HepG2 (cell line): ENCODE measurements around the gene KRTAP12-1. TPM values are rescaled to one million over a fixed set of nuclear protein-coding genes. Genes with fewer than 3 reads are reported as not detected.

Experiments
- ATAC-seq: fragments of 200-7000 bp; cut with Tn5 transposase; 3 replicates; pipeline ENCODE4 v1.9.1; 2020; ENCODE audit warnings: mild to moderate bottlenecking, moderate library complexity
- BruUV-seq: library from RNA; stranded (reverse); fragments of 400-500 nt; replicated peaks from 2 replicates; lab custom pipeline; 2021; lab: Mats Ljungman, UMichigan
- CTCF ChIA-PET: fragments of 300-600 bp; formaldehyde crosslinking; extraction: SDS; loops from one replicate; lab custom pipeline; 2021; ENCODE audit warnings: low total read pairs, inconsistent platforms, low intra/inter-chr PET ratio; lab: Yijun Ruan, JAX
- POLR2A ChIA-PET: fragments of 350-600 bp; sonication (Branson Sonifier 250); formaldehyde crosslinking; loops from one replicate; lab custom pipeline; 2020; ENCODE audit warnings: antibody characterized with exemption, inconsistent platforms; lab: Yijun Ruan, JAX
- DNase-seq: peaks from one replicate; pipeline ENCODE4 v3.0.0-alpha.2; 2015; ENCODE audit warnings: low spot score
- FAIRE-seq: peaks from 3 replicates; lab custom pipeline; 2011; peaks lifted over from hg19 to GRCh38; lab: Jason Lieb, UNC
- H2AFZ ChIP-seq: one replicate; pipeline ENCODE4 v1.6.1; 2011; ENCODE audit warnings: low read length, inconsistent platforms
- H3K27ac ChIP-seq: fragments of 300-600 bp; 3 replicates; pipeline ENCODE4 v1.8.0; 2011; ENCODE audit warnings: mixed run types, mild to moderate bottlenecking, mixed read lengths, low read length, inconsistent platforms; ENCODE audit not compliant: insufficient read depth; ENCODE audit errors: extremely low read length
- H3K27me3 ChIP-seq, 2 experiments: fragments of 200-600 bp in 1 of 2; 2 replicates in 1 of 2; 3 replicates in 1 of 2; pipeline versions ENCODE4 v1.6.0 to v1.8.0; 2011; ENCODE audit warnings: low read length in 2 of 2, mild to moderate bottlenecking in 2 of 2, moderate library complexity in 2 of 2, inconsistent platforms in 1 of 2; ENCODE audit not compliant: insufficient read depth in 2 of 2, control insufficient read depth in 1 of 2
- H3K36me3 ChIP-seq, 2 experiments: fragments of 200-600 bp in 1 of 2; replicated peaks in 1 of 2; 2 replicates in 1 of 2; 3 replicates in 1 of 2; pipeline versions ENCODE4 v1.5.1 to v1.8.0; 2011; ENCODE audit warnings: low read length in 2 of 2, inconsistent platforms in 1 of 2; ENCODE audit not compliant: insufficient read depth in 2 of 2, control insufficient read depth in 1 of 2
- H3K4me1 ChIP-seq: 2 replicates; pipeline ENCODE4 v1.5.1; 2012; ENCODE audit warnings: low read length, inconsistent platforms; ENCODE audit not compliant: insufficient read depth
- H3K4me2 ChIP-seq: 2 replicates; pipeline ENCODE4 v1.6.0; 2011; ENCODE audit warnings: low read depth, low read length, inconsistent platforms
- H3K4me3 ChIP-seq, 3 experiments: fragments of 200-600 bp in 1 of 3; sonication (generic), shearing (Covaris generic) in 1 of 3; replicated peaks in 1 of 3; 2 replicates each; pipeline ENCODE4 v1.5.1; 2011 to 2016; ENCODE audit warnings: low read length in 3 of 3, inconsistent platforms in 2 of 3, low read depth in 2 of 3, mild to moderate bottlenecking in 2 of 3, control low read depth in 1 of 3, mixed read lengths in 1 of 3; ENCODE audit not compliant: insufficient read depth in 1 of 3
- H3K79me2 ChIP-seq: one replicate; pipeline ENCODE4 v1.6.1; 2011; ENCODE audit warnings: low read length, inconsistent platforms; ENCODE audit not compliant: insufficient read depth
- H3K9ac ChIP-seq: 2 replicates; pipeline ENCODE4 v1.6.0; 2011; ENCODE audit warnings: mild to moderate bottlenecking, low read depth, low read length, inconsistent platforms; ENCODE audit not compliant: insufficient read depth
- H3K9me3 ChIP-seq: 2 replicates; pipeline ENCODE4 v1.5.1; 2012; ENCODE audit warnings: mild to moderate bottlenecking, low read length
- H4K20me1 ChIP-seq: 2 replicates; pipeline ENCODE4 v1.6.0; 2011; ENCODE audit warnings: inconsistent platforms, mild to moderate bottlenecking, low read length, moderate library complexity; ENCODE audit not compliant: insufficient read depth
- CBX2 ChIP-seq, 2 experiments: fragments of 200-600 bp in 1 of 2; sonication (generic); formaldehyde crosslinking in 1 of 2; IDR thresholded peaks; 2 replicates each; pipeline versions ENCODE4 v1.7.0 to v1.8.1; 2018 to 2022; ENCODE audit warnings: low read depth in 2 of 2, low read length in 1 of 2, mild to moderate bottlenecking in 1 of 2, missing genetic modification reagents in 1 of 2
- CENPT ChIP-seq: sonication (generic); formaldehyde crosslinking; IDR thresholded peaks from 2 replicates; pipeline ENCODE4 v1.8.0; 2022; ENCODE audit warnings: low read depth, mild to moderate bottlenecking, moderate library complexity, missing genetic modification reagents
- GATAD2A ChIP-seq: IDR thresholded peaks from 2 replicates; pipeline ENCODE4 v1.6.1; 2016
- HCFC1 ChIP-seq: fragments of 150-350 bp; IDR thresholded peaks from 2 replicates; pipeline ENCODE4 v1.6.1; 2014; ENCODE audit warnings: low read depth, low read length
- HIVEP1 ChIP-seq: sonication (generic); formaldehyde crosslinking; IDR thresholded peaks from 2 replicates; pipeline ENCODE4 v1.4.0; 2020; ENCODE audit warnings: mild to moderate bottlenecking, missing genetic modification reagents
- HMG20A ChIP-seq: IDR thresholded peaks from 2 replicates; pipeline ENCODE4 v1.6.1; 2016; ENCODE audit warnings: borderline replicate concordance
- KDM5A ChIP-seq: fragments of 200-600 bp; sonication (generic); IDR thresholded peaks from 2 replicates; pipeline ENCODE4 v1.7.0; 2018; ENCODE audit warnings: antibody characterized with exemption, mild to moderate bottlenecking, low read length, borderline replicate concordance
- PPARG ChIP-seq: conservative IDR thresholded peaks from 2 replicates; pipeline ENCODE4 v1.6.1; 2016; ENCODE audit warnings: missing biosample characterization, missing genetic modification reagents
- TGIF2 ChIP-seq: IDR thresholded peaks from 2 replicates; pipeline ENCODE4 v1.6.1; 2016; ENCODE audit warnings: control low read depth, missing compliant biosample characterization
- ZFP1 ChIP-seq: IDR thresholded peaks from 2 replicates; pipeline ENCODE4 v1.6.1; 2016
- ZFP36L2 ChIP-seq: sonication (generic); formaldehyde crosslinking; IDR thresholded peaks from 2 replicates; pipeline ENCODE4 v1.4.0; 2020; ENCODE audit warnings: missing genetic modification reagents
- ZFX ChIP-seq: sonication (generic); formaldehyde crosslinking; IDR thresholded peaks from 2 replicates; pipeline ENCODE4 v1.4.0; 2020; ENCODE audit warnings: mild to moderate bottlenecking, low read depth, missing genetic modification reagents, moderate library complexity
- ZFY ChIP-seq: sonication (generic); formaldehyde crosslinking; IDR thresholded peaks from 2 replicates; pipeline ENCODE4 v1.4.0; 2020; ENCODE audit warnings: missing genetic modification reagents
- ZIK1 ChIP-seq: sonication (generic); formaldehyde crosslinking; IDR thresholded peaks from 2 replicates; pipeline ENCODE4 v1.5.0; 2020; ENCODE audit warnings: mild to moderate bottlenecking, low read depth, missing genetic modification reagents, borderline replicate concordance
- ZNF251 ChIP-seq: sonication (generic); formaldehyde crosslinking; IDR thresholded peaks from 2 replicates; pipeline ENCODE4 v1.9.0; 2021; ENCODE audit warnings: mild to moderate bottlenecking, missing genetic modification reagents
- ZNF282 ChIP-seq: fragments of 450-650 bp; IDR thresholded peaks from 2 replicates; pipeline ENCODE4 v1.6.1; 2018; ENCODE audit not compliant: partially characterized antibody
- ZNF333 ChIP-seq: sonication (generic); formaldehyde crosslinking; IDR thresholded peaks from 2 replicates; pipeline ENCODE4 v1.4.0; 2020; ENCODE audit warnings: mild to moderate bottlenecking, missing genetic modification reagents, borderline replicate concordance
- ZNF567 ChIP-seq: sonication (generic); formaldehyde crosslinking; IDR thresholded peaks from 2 replicates; pipeline ENCODE4 v1.8.1; 2023; ENCODE audit warnings: mild to moderate bottlenecking, missing genetic modification reagents, borderline replicate concordance
- ZSCAN9 ChIP-seq: IDR thresholded peaks from 2 replicates; pipeline ENCODE4 v1.6.1; 2016; ENCODE audit warnings: borderline replicate concordance
- WGBS: methylation state at CpG from one replicate; pipeline ENCODE4 v1.1.6; 2017; ENCODE audit warnings: low lambda C conversion rate; 5-methylcytosine and 5-hydroxymethylcytosine counted together
- in situ Hi-C: cut with HindIII; loops from 2 replicates; pipeline ENCODE4 v1.10.0; 2017; ENCODE audit warnings: low pct_unique_long_range_greater_than_20kb; ENCODE audit not compliant: extremely low pct_ligation_motif_present
- intact Hi-C: fragments of 100-400 bp; cut with micrococcal nuclease; formaldehyde crosslinking; loops from one replicate; pipeline ENCODE4 v1.10.0; 2022; ENCODE audit not compliant: unreplicated experiment
- polyA plus RNA-seq, 8 experiments: library from polyadenylated mRNA; depleted of rRNA in 3 of 8; stranded (reverse) in 7 of 8; unstranded in 1 of 8; fragments of >200 nt; fragmentation: Illumina TruSeq in 4 of 8; extraction: Trizol in 4 of 8; gene quantifications; 2 replicates each; pipeline versions ENCODE4 v1.2.1 to v1.2.3, GENCODE V29; 2011 to 2016; ENCODE audit warnings: low read depth in 4 of 8, missing spikeins in 1 of 8, mixed read lengths in 1 of 8; ENCODE audit not compliant: insufficient read depth in 1 of 8
- total RNA-seq, 5 experiments: library from RNA; depleted of rRNA; stranded (reverse); fragments of >200 nt; fragmentation: Illumina TruSeq; extraction: Trizol; gene quantifications; 2 replicates each; pipeline ENCODE4 v1.2.3, GENCODE V29; 2016; ENCODE audit warnings: low read depth in 1 of 5
- TF ChIP-seq, protein P1 (sequence below): sonication (generic); formaldehyde crosslinking; IDR thresholded peaks from 2 replicates; pipeline ENCODE4 v1.5.0; 2020; ENCODE audit warnings: mild to moderate bottlenecking, missing genetic modification reagents
- TF ChIP-seq, protein P2 (sequence below): sonication (generic); formaldehyde crosslinking; IDR thresholded peaks from 2 replicates; pipeline ENCODE4 v1.4.0; 2020; ENCODE audit warnings: missing genetic modification reagents
- TF ChIP-seq, protein P3 (sequence below): sonication (generic); formaldehyde crosslinking; IDR thresholded peaks from 2 replicates; pipeline ENCODE4 v1.5.1; 2020; ENCODE audit warnings: missing genetic modification reagents, mild to moderate bottlenecking, borderline replicate concordance

The KRTAP12-1 gene
- total and polyA plus RNA-seq, 2 of the 13 experiments (the other 11 are each of a cell fraction or from before 2014, with no cell fraction given) = not detected

DNA sequence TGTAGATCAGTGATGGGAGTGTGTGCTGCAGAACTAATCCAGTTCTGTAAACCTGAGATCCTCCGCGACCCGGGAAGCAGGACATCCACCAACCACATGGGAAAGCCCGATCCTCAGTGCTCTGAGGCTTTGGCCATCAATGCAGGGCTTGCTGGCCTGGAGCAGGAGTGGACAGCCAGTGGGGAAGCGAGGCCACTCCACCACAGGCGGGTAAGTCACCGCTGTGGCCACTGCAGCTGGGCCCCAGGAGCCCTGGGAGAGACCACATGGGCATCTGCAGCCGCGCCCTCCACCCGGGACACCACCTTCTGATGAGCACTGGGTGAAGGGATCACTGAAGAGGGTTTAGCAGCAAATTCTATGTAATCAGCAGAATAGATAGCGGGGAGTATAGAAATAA, 811 bp downstream of the KRTAP12-1 start (continued):
- TF ChIP-seq PPARG = no peak
- TF ChIP-seq ZFY (CRISPR knock-in tag) = no peak
- TF ChIP-seq ZNF251 (CRISPR knock-in tag) = no peak
- TF ChIP-seq HCFC1 = no peak
- no peak for TF ChIP-seq ZFP36L2 (CRISPR knock-in tag)
- TF ChIP-seq ZNF333 (CRISPR knock-in tag) = no peak
- TF ChIP-seq ZSCAN9 (CRISPR knock-in tag) = no peak
- TF ChIP-seq, protein P1, sequence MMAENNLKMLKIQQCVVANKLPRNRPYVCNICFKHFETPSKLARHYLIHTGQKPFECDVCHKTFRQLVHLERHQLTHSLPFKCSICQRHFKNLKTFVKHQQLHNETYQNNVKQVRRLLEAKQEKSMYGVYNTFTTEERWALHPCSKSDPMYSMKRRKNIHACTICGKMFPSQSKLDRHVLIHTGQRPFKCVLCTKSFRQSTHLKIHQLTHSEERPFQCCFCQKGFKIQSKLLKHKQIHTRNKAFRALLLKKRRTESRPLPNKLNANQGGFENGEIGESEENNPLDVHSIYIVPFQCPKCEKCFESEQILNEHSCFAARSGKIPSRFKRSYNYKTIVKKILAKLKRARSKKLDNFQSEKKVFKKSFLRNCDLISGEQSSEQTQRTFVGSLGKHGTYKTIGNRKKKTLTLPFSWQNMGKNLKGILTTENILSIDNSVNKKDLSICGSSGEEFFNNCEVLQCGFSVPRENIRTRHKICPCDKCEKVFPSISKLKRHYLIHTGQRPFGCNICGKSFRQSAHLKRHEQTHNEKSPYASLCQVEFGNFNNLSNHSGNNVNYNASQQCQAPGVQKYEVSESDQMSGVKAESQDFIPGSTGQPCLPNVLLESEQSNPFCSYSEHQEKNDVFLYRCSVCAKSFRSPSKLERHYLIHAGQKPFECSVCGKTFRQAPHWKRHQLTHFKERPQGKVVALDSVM (CRISPR knock-in tag) = no peak
- TF ChIP-seq ZFP1 (CRISPR knock-in tag) = no peak
- no peak for TF ChIP-seq TGIF2 (CRISPR knock-in tag)
- no peak for TF ChIP-seq CBX2 (IDR thresholded peaks at IDR 0.05; ENCODE audit: low read depth, low read length)
- no peak for TF ChIP-seq CBX2 (CRISPR knock-in tag; IDR thresholded peaks at IDR 0.05; ENCODE audit: low read depth)
- TF ChIP-seq ZFX (CRISPR knock-in tag) = no peak
- TF ChIP-seq GATAD2A = no peak
- no peak for TF ChIP-seq ZIK1 (CRISPR knock-in tag)
- TF ChIP-seq, all 625 proteins: peak for 0

DNA sequence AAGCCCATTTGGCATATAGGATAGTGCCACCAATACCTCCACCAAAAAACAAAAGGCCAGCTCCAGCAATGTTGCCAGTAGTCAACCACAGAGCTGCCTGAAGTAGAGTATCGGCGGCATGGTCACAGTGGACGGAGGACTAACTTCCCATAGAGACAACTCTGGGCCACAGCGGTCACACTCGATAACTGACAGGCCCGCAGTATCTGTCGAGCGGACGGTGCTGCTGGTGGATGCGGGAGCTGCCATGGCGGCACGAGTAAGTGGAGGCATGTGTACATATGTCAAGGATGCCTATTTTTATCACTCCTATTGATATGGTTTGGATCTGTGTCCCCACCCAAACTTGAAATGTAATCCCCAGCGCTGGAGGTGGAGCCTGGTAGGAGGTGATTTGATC, 4.1 kb downstream of the KRTAP12-1 start:
- Histone ChIP-seq H3K27ac (no peak overlapping the region), H2AFZ (no peak overlapping the region), H3K4me1 (no peaks in the 10 kb centered on the region), H3K9me3 (no peaks in the 10 kb centered on the region), H3K9ac (no peak overlapping the region), H3K36me3 (no peaks in the 10 kb centered on the region), H3K79me2 (no peaks in the 10 kb centered on the region)
- no TSS peak for BruUV-seq
- CTCF ChIA-PET = no interaction called here
- in situ Hi-C loops (no loop called here), intact Hi-C loops (no loop called here)
- DNase-seq = no peak
- POLR2A ChIA-PET = no interaction called here
- TF ChIP-seq, protein P2, sequence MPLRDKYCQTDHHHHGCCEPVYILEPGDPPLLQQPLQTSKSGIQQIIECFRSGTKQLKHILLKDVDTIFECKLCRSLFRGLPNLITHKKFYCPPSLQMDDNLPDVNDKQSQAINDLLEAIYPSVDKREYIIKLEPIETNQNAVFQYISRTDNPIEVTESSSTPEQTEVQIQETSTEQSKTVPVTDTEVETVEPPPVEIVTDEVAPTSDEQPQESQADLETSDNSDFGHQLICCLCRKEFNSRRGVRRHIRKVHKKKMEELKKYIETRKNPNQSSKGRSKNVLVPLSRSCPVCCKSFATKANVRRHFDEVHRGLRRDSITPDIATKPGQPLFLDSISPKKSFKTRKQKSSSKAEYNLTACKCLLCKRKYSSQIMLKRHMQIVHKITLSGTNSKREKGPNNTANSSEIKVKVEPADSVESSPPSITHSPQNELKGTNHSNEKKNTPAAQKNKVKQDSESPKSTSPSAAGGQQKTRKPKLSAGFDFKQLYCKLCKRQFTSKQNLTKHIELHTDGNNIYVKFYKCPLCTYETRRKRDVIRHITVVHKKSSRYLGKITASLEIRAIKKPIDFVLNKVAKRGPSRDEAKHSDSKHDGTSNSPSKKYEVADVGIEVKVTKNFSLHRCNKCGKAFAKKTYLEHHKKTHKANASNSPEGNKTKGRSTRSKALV (CRISPR knock-in tag) = no peak
- TF ChIP-seq CENPT (CRISPR knock-in tag) (no peak), KDM5A (no peak), ZNF282 (no peak), HMG20A (no peak), HIVEP1 (CRISPR knock-in tag) (no peak), ZNF567 (CRISPR knock-in tag) (no peak)
- TF ChIP-seq, protein P3, sequence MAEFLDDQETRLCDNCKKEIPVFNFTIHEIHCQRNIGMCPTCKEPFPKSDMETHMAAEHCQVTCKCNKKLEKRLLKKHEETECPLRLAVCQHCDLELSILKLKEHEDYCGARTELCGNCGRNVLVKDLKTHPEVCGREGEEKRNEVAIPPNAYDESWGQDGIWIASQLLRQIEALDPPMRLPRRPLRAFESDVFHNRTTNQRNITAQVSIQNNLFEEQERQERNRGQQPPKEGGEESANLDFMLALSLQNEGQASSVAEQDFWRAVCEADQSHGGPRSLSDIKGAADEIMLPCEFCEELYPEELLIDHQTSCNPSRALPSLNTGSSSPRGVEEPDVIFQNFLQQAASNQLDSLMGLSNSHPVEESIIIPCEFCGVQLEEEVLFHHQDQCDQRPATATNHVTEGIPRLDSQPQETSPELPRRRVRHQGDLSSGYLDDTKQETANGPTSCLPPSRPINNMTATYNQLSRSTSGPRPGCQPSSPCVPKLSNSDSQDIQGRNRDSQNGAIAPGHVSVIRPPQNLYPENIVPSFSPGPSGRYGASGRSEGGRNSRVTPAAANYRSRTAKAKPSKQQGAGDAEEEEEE (CRISPR knock-in tag) = no peak
- TF ChIP-seq, all 625 proteins: peak for 0
- Histone ChIP-seq H4K20me1 (no peaks in the 10 kb centered on the region), H3K4me3 (no peak overlapping the region), H3K4me2 (no peak overlapping the region), H3K27me3 (peaks cover 1 to 24% of the 10 kb centered on the region in 2 experiments; a peak in 2 of 5 replicates)
- ATAC-seq = no peak
- FAIRE-seq = no peak
- WGBS = 55% methylated on average over 8 of the region's 13 CpGs
